HG03039 (cell line): Measurements from ENCODE around the gene PPP2R1B.

ENCODE experiments used
- ATAC-seq: cut with Tn5 transposase; IDR thresholded peaks from one replicate; pipeline ENCODE4 v1.9.1; 2021; ENCODE audit warnings: mild to moderate bottlenecking, moderate library complexity; ENCODE audit not compliant: unreplicated experiment

Gene PPP2R1B

GRCh38 chr11:111698852-111699559, 67.2 kb downstream of the PPP2R1B start:
- ATAC-seq = no peak

GRCh38 chr11:111697933-111698371, 68.2 kb downstream of the PPP2R1B start:
- no peak for ATAC-seq

GRCh38 chr11:111696556-111696955, 69.6 kb downstream of the PPP2R1B start:
- no peak for ATAC-seq

GRCh38 chr11:111694851-111695250, 71.3 kb downstream of the PPP2R1B start:
- ATAC-seq = no peak

- no peak for ATAC-seq
Measured at GRCh38 chr11:111693224-111693937, 72.8 kb downstream of the PPP2R1B start.

GRCh38 chr11:111691741-111692140, 74.4 kb downstream of the PPP2R1B start:
- no peak for ATAC-seq

GRCh38 chr11:111691176-111691575, 75.0 kb downstream of the PPP2R1B start:
- no peak for ATAC-seq

- no peak for ATAC-seq
Measured at GRCh38 chr11:111688013-111688412, 78.2 kb downstream of the PPP2R1B start.

GRCh38 chr11:111684251-111684650, 81.9 kb downstream of the PPP2R1B start:
- ATAC-seq = no peak

GRCh38 chr11:111683806-111684205, 82.4 kb downstream of the PPP2R1B start:
- ATAC-seq = no peak

GRCh38 chr11:111680486-111681175, 85.6 kb downstream of the PPP2R1B start:
- no peak for ATAC-seq
